NCI-H345 treated with DMSO at 0.1 percent for 48 hours (cell line): ENCODE measurements around the gene HNRNPR.

Experiments
- DNase-seq: peaks from one replicate; lab custom pipeline; 2025; ENCODE audit not compliant: unreplicated experiment; lab: John Stamatoyannopoulos, UW

The HNRNPR gene

GRCh38 chr1:23369335-23370013 lies 25.4 kb upstream of the HNRNPR start, which contains the start of gene ZNF436:
Gene ZNF436 (minus strand): TSS chr1:23369836. CDS start chr1:23368005, 1,831 bp downstream.
- DNase-seq: peak; percentile 89

- DNase-seq: peak; percentile 93
Measured at GRCh38 chr1:23368562-23369334, 24.7 kb upstream of the HNRNPR start.

DNA sequence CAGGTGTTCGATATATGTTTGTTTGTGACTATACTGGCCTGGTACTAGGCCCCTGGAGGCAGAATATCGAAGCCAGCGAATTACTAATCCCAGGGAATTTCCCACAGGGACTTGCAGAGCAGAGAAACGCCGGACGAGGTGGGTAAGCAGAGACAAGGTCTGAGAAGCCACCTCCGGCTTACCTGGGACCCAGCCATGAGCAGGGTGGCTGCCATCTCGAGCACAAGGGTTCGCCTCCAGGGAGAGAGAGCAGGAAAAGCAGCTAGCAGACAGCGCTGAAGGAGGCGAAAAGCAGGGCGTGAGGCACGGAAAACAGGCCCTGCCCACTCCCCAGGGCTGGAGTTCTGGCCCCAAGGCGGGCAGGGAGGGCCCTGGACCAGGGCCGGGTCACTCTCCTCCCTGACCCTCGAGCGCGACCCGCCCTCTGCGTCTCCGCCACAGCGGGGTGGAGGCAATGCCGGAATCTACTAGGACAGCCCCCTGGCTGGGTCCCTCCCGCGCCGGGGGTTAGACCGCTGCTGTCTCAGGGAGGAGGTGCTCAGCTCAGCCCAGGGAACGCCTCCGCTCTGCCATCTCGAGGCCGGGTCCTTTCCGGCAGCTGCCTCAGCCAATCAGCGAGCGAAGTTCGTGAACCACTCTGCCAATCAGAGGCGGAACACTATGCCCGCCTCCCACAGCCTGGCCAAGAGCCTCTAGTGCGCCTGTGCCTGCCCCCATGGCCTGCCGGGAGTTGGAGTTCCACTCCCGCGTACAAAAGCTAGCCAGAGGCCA lies 23.9 kb upstream of the HNRNPR start:
- peak; percentile 97 for DNase-seq

DNA sequence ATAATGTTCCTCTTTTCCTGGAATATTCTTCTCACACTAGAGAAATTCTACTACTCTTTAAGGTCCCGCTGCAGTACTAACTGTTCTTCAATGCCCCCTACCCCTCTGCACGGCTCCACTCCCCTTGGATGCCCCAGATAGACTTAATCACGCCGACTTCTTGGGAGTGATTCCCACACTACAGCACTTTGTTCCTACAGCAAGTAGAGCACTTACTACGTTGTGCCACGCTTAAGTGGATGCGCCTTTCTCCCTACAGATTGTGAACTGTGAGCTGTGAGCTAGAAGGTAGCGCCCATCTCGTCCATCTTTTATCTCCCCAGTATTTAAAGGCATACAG lies 23.3 kb upstream of the HNRNPR start:
- no peak for DNase-seq

DNA sequence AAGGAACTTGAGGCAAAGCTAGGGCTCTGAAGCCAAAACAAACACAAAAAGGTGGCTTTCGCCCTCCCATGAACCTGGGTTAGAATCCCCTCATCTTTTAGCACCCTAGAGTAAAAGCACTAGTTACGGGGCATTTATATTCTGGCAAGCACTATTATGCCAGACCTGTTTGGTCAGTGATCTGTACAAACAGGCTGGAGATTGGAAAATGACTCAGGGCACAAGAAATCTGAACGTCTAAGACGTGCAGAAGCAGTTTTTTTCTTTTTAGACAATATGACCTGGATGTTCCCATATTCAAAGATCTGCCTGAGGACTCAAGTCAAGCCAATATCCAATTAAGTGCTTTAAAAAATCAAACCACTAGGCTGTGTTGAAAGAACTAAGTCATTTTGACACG lies 22.5 kb upstream of the HNRNPR start:
- DNase-seq: no peak

DNA sequence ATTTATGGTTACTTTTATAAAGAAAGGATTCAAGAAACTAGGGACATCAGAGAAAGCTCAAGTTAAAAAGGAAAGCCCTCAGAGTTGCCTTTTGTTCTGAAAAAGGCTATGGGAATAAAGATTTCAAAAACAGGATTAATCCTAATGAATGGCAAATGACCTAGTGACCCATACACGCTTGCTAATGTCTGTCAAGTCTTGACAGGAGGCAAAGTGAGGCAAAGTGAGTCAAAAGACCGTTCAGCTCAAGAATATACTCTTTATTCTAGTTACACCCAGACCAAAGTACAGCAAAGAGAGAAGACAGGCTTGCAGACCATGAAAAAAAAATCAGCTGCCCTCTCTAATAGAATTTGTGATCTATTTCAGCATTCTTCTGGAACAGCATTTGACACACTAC lies 22.1 kb upstream of the HNRNPR start:
- DNase-seq: no peak

DNA sequence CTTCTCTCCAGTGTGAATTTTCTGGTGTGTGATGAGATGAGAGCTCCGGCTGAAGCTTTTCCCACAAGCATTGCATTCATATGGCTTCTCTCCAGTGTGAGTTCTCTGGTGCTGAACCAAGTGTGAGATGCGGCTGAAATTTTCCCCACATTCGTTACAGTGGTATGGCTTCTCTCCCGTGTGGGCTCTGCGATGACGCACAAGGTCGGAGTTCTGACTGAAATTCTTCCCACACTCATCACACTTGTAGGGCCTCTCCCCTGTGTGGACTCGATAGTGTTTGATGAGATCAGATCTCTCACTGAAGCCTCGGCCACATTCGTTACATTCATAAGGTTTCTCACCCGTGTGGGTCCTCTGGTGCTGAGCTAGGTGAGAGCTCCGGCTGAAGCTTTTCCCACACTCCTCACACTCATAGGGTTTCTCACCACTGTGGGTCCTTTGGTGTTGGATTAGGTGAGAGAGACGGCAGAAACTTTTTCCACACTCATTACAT lies 18.2 kb upstream of the HNRNPR start:
- no peak for DNase-seq

- no peak for DNase-seq
Measured at GRCh38 chr1:23358310-23358875, 14.3 kb upstream of the HNRNPR start.

DNA sequence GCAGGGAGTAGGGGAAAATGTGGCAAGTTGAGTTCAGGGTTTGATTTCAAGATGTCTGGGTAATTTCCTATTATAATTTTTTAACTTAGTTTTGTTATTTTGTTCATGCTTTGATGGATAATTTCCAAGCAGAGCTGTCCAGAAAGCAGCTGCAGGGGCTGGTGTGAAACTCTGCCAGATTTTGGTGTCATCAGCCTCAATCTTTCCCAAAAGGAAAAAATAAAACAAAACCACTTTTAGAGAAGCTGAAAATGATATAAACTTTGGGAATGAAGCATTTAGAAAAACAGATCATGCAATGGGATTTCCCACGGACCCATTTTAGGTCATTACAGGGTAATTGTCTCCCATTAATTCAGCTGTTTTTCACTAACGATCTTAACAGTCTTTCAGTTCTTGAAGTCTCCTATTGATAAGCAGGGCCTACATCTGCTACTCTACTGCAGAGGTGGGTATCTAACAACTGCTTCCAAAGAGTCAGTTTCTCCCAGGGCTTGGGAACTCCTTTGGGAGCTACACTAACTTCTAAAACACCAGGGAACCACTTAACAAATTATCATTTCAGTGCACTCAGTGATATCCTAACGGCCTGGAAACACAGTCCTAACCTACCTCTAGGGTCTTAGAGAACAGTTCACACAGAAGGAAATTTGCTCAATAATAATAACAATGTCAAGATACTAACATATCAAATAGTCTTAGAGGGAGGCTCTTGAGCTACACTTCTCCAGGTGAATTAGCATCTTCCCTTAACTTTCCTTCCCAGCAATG lies 13.2 kb upstream of the HNRNPR start:
- no peak for DNase-seq

- DNase-seq: no peak
Measured at GRCh38 chr1:23356471-23357137, 12.5 kb upstream of the HNRNPR start.

GRCh38 chr1:23354245-23354644 lies 10.2 kb upstream of the HNRNPR start:
- DNase-seq: no peak

DNA sequence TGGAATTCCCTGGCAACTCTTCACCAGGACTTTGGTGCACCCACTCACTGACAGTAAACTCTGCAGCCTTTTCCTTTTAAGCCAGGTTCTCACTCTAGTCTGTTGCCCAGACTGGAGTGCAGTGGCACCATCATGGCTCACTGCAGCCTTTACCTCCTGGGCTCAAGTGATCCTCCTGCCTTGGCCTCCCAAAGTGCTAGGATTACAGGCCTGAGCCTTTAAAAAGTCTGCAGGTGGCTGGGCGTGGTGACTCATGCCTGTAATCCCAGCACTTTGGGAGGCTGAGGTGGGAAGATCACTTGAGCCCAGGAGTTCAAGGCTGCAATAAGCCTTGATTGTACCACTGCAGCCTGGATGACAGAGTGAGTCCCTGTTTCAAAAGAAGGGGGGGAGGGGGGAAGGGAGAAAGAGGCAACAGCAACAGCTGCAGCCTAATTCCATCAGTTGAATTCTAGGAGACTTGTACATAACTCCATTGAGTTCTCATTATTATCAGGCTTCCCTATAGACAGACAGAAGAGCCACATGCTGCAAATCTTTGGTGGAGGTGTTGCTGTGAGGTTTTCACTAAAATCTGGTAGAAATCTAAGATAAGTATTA lies 8.1 kb upstream of the HNRNPR start:
- DNase-seq: no peak

- DNase-seq: no peak
Measured at GRCh38 chr1:23345920-23346319, 1.8 kb upstream of the HNRNPR start.

GRCh38 chr1:23344987-23345472 lies 946 bp upstream of the HNRNPR start:
- DNase-seq: peak; percentile 44

DNA sequence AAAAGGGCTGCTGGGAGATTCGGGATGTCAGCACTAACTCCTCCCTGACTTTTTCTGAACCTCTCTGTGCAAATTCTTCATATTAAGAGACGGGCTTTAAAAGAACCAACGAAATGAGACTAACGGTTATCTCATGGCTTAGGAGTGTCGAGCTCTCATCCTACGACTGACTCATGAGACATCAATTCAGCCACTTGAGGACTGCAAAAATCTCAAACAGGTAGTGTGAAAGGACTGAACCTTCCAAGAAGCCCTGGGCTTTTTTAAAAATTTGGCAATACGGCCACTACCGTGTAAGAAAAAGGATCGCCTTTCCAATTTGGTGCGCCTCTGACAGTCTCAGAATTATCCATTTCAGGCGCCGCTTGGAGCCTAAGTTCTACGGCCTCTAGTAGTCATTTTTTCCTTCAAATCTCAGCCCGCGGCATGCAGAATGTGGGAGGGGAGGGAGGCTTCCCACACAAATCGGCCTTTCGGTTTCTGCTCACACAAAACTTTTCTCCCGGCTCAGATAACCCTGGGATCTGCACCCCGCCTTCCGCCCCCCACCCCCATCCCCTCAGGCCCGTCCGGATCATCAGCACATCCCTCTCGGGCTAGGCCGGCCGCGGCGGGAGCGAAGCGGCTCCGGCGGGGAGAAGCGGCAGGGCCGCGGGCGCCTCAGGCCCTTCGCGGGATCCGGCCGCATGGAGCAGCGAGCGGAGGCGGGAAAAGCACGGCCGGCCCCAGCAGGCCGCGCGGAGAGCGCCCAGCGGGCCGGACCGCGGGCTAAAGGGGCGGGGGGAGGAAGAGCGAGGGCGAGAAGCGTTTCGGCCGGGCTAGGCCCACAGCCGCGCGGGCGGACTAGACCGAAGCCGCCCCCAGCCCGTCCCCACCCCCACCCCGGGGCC lies 618 bp downstream of the HNRNPR start:
- no peak for DNase-seq

- no peak for DNase-seq
Measured at GRCh38 chr1:23341931-23342692, 2.0 kb downstream of the HNRNPR start.

- no peak for DNase-seq
Measured at GRCh38 chr1:23339632-23340031, 4.5 kb downstream of the HNRNPR start.

- no peak for DNase-seq
Measured at GRCh38 chr1:23337869-23338268, 6.2 kb downstream of the HNRNPR start.
